H1 (cell line): ENCODE results near the gene CD99. TPM values are rescaled to one million over a fixed set of nuclear protein-coding genes. Genes with fewer than 3 reads are reported as not detected.

Source experiments
- ATF2 ChIP-seq: IDR thresholded peaks from 2 replicates; pipeline ENCODE4 v1.6.1; 2012; ENCODE audit warnings: low read length, inconsistent platforms
- CHD7 ChIP-seq: fragments of 300-600 bp; sonication (generic); IDR thresholded peaks from 2 replicates; pipeline ENCODE4 v1.7.1; 2012; ENCODE audit warnings: low read length, moderate library complexity, mild to moderate bottlenecking, inconsistent platforms; ENCODE audit not compliant: insufficient replicate concordance
- FOSL1 ChIP-seq: IDR thresholded peaks from 2 replicates; pipeline ENCODE4 v1.6.1; 2011; ENCODE audit warnings: mild to moderate bottlenecking, low read depth, low read length, moderate library complexity; ENCODE audit not compliant: insufficient read depth
- RFX5 ChIP-seq: IDR thresholded peaks from 2 replicates; pipeline ENCODE4 v1.6.1; 2011; ENCODE audit warnings: low read depth, low read length, improper control_type of control experiment, borderline replicate concordance
- RXRA ChIP-seq: IDR thresholded peaks from 2 replicates; pipeline ENCODE4 v1.6.1; 2011; ENCODE audit warnings: low read depth, mild to moderate bottlenecking, low read length, moderate library complexity; ENCODE audit not compliant: insufficient read depth
- SP4 ChIP-seq: IDR thresholded peaks from 2 replicates; pipeline ENCODE4 v1.6.1; 2012; ENCODE audit warnings: low read length, inconsistent platforms
- TAF1 ChIP-seq: IDR thresholded peaks from 2 replicates; pipeline ENCODE4 v1.6.1; 2011; ENCODE audit warnings: mild to moderate bottlenecking, low read depth, low read length
- polyA plus RNA-seq, 7 experiments: library from polyadenylated mRNA; depleted of rRNA in 3 of 7; stranded (reverse) in 5 of 7; unstranded in 2 of 7; fragments of >200 nt in 5 of 7; fragments of 200-250 nt in 2 of 7; gene quantifications; 1 replicate in 5 of 7; 2 replicates in 1 of 7; 4 replicates in 1 of 7; pipeline versions ENCODE4 v1.2.1 to v1.2.3, GENCODE V29; 2011 to 2013; ENCODE audit warnings: missing spikeins in 2 of 7, mixed read lengths in 2 of 7
- total RNA-seq: library from RNA; stranded (reverse); fragmentation: NEBNext Ultra II Directional; extraction: Animal tissue kit (Norgen Biotek cat#: 25700); gene quantifications from 2 replicates; pipeline ENCODE4 v1.2.1, GENCODE V29; 2021

CD99 gene
- total and polyA plus RNA-seq, 2 of the 8 experiments (the other 6 are each of a cell fraction or from before 2014, with no cell fraction given) = 30.1 to 47.8 TPM

- TF ChIP-seq CHD7 (no peak), SP4 (no peak), ATF2 (no peak), TAF1 (no peak), RXRA (no peak), FOSL1 (no peak), RFX5 (no peak)
- TF ChIP-seq, all 59 proteins: peak for 0
Measured at GRCh38 chrX:2756548-2756947, 65.5 kb downstream of the CD99 start (continued).
